ENCODE data around the gene TRPC4AP.

DNA sequence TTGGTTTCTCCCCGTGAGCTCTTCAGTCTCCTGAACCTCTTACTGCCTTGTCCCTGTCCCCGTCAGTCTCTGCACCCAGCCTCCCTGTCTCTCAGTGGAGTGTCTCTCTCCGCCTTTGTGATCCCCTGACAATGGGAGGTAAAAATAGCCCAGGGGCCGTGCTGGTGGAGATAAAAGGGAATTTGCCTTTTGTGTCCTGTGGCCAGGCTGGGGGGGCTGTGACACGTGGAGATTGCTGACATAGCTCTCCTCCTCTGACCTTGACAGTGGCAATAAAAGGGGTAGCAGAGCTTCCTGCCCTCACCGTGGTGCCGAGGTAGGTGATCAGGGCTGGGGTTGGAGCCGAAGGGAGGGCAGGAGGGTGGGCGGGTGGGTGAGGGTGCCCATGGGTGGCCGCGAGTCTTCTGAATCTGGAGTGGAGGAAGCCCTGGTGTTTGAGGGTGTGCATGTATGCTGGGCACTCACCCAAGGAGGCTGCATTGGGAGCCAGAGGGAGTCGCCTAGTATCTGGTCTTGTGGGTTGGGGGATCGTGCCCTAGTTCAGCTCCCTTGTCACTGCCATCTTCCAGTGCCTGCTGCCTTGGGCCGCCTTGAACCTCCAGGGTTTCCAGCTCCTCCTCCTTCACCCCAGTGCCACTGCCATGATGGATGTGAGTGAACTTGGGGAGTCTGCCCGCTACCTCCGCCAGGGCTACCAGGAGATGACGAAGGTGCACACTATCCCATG, 115.1 kb downstream of the TRPC4AP start:
- TF ChIP-seq, protein P1, sequence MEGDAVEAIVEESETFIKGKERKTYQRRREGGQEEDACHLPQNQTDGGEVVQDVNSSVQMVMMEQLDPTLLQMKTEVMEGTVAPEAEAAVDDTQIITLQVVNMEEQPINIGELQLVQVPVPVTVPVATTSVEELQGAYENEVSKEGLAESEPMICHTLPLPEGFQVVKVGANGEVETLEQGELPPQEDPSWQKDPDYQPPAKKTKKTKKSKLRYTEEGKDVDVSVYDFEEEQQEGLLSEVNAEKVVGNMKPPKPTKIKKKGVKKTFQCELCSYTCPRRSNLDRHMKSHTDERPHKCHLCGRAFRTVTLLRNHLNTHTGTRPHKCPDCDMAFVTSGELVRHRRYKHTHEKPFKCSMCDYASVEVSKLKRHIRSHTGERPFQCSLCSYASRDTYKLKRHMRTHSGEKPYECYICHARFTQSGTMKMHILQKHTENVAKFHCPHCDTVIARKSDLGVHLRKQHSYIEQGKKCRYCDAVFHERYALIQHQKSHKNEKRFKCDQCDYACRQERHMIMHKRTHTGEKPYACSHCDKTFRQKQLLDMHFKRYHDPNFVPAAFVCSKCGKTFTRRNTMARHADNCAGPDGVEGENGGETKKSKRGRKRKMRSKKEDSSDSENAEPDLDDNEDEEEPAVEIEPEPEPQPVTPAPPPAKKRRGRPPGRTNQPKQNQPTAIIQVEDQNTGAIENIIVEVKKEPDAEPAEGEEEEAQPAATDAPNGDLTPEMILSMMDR (IDR thresholded peaks at IDR 0.05), result no peak
- TF ChIP-seq POLR2A (IDR thresholded peaks at IDR 0.05), result no peak

All from esophagus squamous epithelium (tissue), 4 donors.